HG03066 (cell line): ENCODE data around the gene RIPOR2.
"Not testable (repeated sequence)": the region's sequence is repeated elsewhere in the genome, so short reads cannot be mapped to it uniquely, and the experiment has no call there.

ENCODE experiments used
- ATAC-seq: cut with Tn5 transposase; IDR thresholded peaks from one replicate; pipeline ENCODE4 v1.9.1; 2021; ENCODE audit warnings: low read depth; ENCODE audit not compliant: unreplicated experiment

The RIPOR2 gene

DNA sequence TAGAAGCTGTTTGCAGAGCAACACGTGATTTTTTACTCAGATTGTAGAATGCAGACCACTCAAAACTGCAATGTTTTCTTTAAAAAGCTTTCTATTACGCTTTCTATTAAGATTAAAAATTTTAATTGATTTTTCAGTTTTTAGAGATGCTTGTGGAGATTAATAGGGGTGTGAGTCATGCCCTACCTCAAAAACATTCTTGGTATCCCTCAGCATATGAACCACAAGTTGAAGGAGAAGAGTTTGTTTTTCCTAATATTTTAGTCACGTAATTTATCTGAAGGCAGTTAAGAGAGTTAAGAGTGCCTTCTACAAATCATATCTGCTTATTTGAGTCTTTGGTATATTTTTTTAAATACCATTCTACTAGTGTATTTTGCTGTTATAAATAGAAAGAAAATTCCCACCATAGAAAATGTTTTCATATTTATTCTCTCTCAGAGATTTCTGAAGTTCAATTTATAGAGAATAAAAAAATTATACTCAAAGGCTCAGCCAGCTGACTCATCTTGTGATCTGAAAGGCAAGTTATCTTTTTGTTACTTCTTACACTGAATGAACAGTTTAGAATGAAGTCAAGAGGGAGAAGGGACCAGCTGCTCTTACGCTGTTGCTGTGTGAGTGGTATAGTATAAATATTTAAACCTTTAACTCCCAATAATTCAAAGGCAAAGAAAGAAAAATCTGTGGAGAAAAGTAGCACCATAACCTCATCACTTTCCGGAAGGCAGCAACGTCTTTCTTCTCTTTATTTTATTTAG lies 7.6 kb downstream of the RIPOR2 start:
- ATAC-seq: no peak

DNA sequence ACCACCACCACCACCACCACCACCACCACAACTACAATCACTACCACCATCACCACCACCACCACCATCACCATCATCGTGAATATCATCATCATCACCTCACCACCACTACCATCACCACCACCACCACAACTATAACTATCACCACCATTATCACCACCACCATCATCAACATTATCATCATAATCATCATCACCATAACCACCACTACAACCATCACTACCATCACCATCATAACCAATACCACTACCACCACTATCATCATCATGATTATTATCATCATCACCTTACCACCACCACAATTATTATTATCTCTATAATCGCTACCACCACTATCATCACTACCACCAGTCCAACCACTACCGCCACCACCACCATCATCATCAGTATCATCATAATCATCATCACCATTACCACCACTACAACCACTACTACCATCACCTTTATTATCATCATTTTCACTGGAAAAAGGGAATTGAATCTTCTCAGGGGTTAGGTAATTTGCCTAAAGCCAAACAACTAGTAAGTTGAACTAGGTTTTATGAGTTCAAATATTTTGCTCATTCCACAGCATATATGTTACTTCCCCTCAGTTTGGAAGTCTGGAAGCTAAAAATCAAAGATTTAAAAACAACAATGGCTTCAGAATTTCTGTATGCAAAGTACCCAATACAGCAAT lies 8.3 kb downstream of the RIPOR2 start:
- no peak for ATAC-seq

DNA sequence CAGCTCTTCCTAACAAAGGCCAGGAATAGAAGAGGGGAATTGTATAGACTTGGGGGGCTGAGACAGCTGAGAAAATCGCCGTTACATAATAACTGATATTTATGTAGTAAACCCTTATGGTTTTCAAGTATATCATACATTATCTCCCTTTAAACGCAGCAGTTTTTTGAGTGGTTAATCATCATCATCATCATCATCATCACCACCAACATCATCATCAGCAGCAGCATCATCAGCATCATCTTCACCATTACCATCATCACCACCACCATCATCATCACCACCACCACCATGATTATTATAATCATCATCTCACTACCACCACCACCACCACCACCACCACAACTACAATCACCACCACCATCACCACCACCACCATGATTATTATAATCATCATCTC lies 9.1 kb downstream of the RIPOR2 start:
- ATAC-seq: not testable (repeated sequence)

DNA sequence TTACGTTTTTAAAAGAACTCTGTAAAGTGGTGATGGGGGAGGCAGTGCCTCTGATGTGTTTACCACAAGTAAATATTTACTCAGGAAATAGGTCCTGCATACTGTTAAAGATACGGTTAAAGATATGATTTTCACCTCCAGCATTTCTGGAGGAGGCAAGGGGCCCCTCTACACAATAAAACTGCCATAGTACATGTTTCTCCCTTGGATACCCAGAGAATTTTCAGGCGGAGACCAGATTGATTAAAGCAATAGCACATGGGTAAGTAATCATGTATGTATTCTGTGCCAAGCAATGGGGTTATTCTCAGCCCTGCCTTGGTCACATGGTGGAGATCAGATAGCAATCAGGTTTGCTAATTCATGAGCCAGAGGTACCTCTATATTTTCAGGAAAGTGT lies 9.6 kb downstream of the RIPOR2 start:
- ATAC-seq: no peak

GRCh38 chr6:24925661-24926060 lies 10.1 kb downstream of the RIPOR2 start:
- ATAC-seq: no peak

- ATAC-seq: no peak
Observed at GRCh38 chr6:24924580-24925356, 11.0 kb downstream of the RIPOR2 start.

DNA sequence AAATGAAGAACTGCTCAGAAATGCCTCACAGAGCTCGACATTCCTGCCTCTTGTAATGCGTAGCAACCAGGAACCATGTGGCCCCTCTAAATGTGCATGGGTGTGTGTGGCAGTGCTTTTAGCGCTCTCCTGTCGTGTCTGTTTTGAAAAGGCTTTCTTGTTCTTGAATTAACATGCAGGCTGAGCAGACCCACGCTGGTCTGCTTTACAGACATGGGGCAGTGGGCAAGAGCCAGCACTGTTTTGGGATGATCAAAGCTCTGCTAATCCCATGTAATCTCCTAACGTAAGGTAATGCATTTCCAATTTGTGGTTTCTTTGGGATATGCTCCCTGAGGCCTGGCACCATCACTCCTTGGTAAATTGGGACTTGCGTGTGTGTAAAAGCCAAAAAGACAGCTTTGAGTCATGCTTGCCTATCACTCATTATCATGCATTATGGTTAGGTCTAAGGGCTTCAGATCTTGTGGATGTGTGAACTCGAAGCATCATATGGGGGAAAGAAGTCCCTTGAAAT lies 11.8 kb downstream of the RIPOR2 start:
- no peak for ATAC-seq

GRCh38 chr6:24922814-24923213 lies 12.9 kb downstream of the RIPOR2 start:
- no peak for ATAC-seq

GRCh38 chr6:24922170-24922569 lies 13.6 kb downstream of the RIPOR2 start:
- ATAC-seq: no peak

GRCh38 chr6:24920136-24920535 lies 15.6 kb downstream of the RIPOR2 start:
- ATAC-seq: no peak

- ATAC-seq: peak; percentile 64
Observed at GRCh38 chr6:24919056-24919892, 16.5 kb downstream of the RIPOR2 start.

DNA sequence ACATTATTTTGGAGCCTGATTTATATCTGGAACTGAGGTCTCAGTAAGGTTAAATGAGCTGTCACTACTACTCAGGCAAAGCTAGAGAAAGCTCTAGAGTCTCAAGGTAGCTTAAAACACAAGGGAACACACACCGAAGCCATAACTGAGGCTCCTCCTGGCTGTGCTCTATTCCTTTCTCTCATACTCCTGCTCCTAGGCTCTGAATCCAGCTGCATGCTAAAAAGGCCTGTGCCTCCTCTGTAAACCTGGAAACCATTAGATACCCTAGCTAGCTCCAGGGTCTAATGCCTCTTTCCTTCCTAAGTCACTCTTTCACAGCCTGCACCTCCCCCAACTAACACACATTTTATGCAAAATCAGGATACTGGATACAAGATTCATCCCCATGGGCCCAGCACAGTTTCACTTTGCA lies 17.1 kb downstream of the RIPOR2 start:
- no peak for ATAC-seq

- no peak for ATAC-seq
Observed at GRCh38 chr6:24916496-24916895, 19.3 kb downstream of the RIPOR2 start.

- ATAC-seq: no peak
Observed at GRCh38 chr6:24915641-24916040, 20.1 kb downstream of the RIPOR2 start.

DNA sequence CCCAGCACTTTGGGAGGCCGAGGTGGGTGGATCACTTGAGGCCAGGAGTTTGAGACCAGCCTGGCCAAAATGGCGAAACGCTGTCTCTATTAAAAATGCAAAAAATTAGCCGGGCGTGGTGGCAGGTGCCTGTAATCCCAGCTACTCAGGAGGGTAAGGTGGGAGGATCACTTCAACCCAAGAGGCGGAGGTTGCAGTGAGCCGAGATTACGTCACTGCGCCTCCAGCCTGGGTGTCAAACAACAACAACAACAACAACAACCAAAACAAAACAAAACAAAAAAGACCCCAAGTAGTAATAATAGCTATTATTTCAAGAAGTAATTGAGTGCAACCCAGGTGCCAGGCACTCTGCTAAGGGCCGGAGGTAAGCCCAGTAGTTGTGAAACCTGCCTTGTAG lies 21.7 kb downstream of the RIPOR2 start:
- not testable (repeated sequence) for ATAC-seq

DNA sequence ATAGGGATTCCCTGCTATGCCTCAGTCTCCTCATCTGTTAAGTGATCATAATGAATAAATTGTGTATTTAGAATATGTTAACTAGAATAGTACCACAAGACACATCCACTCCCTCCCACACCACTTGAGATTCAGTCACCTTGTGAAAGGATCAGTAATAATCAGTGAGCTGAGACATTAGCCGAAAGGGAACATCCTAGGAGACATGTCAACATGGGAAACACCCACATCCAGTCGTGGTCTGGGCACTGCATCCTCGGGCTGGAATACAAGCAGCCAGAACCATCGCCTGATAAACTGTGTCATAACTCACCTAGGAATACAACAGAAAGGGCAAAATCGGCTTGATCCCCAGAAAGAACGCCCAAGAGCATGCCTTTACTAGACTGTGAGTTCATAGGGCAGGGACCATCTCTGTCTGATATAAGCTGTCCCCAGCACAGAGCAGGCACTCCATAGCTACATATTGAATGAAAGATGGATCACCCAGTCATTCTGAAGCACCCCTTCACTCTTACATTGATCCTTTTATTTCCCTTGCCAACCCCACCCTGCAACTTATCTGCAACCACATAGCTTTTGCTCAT lies 23.9 kb downstream of the RIPOR2 start:
- ATAC-seq: no peak

GRCh38 chr6:24910961-24911725 lies 24.6 kb downstream of the RIPOR2 start:
- ATAC-seq: peak; percentile 29

DNA sequence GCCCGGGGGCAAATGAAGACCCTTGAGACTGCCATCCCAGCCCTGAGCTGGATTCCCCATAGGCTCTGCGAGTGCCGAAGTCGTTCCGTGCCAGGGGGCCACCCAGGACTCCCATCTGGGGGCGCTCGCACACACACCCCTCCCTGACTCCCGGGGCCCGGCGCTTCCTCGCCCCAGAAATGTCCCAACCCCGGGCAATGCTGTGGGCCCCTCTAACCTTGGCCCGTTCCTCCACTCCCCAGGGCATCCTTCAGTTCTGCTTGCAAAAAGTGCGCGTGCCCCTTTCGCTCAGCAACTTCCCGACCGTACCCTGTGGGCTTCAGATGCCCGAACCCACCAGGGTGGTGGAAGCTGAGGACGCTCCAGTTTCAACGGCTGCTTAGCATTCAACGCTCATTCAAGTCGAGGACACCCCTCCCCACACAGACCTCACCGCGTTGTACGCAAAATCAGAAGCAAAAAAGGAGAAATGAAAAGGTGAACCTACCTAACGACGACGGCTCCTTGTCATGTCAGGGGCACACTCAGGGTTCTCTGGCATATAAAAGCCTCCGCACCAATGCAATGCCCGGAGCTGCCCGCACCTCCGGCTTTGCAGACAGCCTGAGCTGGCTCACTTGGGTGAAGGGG lies 25.3 kb downstream of the RIPOR2 start:
- ATAC-seq: peak; percentile 59
